Neuronal stem cell (in vitro differentiated cells): ENCODE data around the gene FAM83F.

Experiments used
- DNase-seq: peaks from one replicate; pipeline ENCODE4 v3.0.0-alpha.2; 2013; ENCODE audit warnings: low spot score
- H2AFZ ChIP-seq: one replicate; pipeline ENCODE4 v1.6.1; 2013; ENCODE audit warnings: mild to moderate bottlenecking, low read length, inconsistent platforms
- H2AK5ac ChIP-seq: 2 replicates; pipeline ENCODE4 v1.6.1; 2013; ENCODE audit warnings: low read depth, mild to moderate bottlenecking, inconsistent platforms, low read length, moderate library complexity, mixed read lengths
- H2BK120ac ChIP-seq: 2 replicates; pipeline ENCODE4 v1.6.1; 2013; ENCODE audit warnings: low read depth, mild to moderate bottlenecking, inconsistent platforms, low read length, moderate library complexity, mixed read lengths
- H2BK12ac ChIP-seq: one replicate; pipeline ENCODE4 v1.6.1; 2013; ENCODE audit warnings: low read length, inconsistent platforms
- H2BK15ac ChIP-seq: 2 replicates; pipeline ENCODE4 v1.6.1; 2013; ENCODE audit warnings: mild to moderate bottlenecking, low read length, inconsistent platforms, mixed read lengths
- H2BK5ac ChIP-seq: one replicate; pipeline ENCODE4 v1.6.1; 2013; ENCODE audit warnings: inconsistent platforms, mild to moderate bottlenecking, low read length, moderate library complexity
- H3K14ac ChIP-seq: one replicate; pipeline ENCODE4 v1.6.1; 2013; ENCODE audit warnings: low read length, inconsistent platforms
- H3K18ac ChIP-seq: 2 replicates; pipeline ENCODE4 v1.6.1; 2013; ENCODE audit warnings: low read length, inconsistent platforms
- H3K23ac ChIP-seq: 2 replicates; pipeline ENCODE4 v1.6.1; 2013; ENCODE audit warnings: low read depth, mild to moderate bottlenecking, mixed read lengths, low read length, inconsistent platforms; ENCODE audit not compliant: poor library complexity
- H3K27ac ChIP-seq: replicated peaks from 3 replicates; pipeline ENCODE4 v1.5.1; 2013; ENCODE audit warnings: low read length, inconsistent platforms
- H3K27me3 ChIP-seq, 3 experiments: 2 replicates each; pipeline ENCODE4 v1.6.1; 2013; ENCODE audit warnings: low read length in 3 of 3, mild to moderate bottlenecking in 2 of 3, inconsistent platforms in 1 of 3, low read depth in 1 of 3, mixed read lengths in 1 of 3, moderate library complexity in 1 of 3; ENCODE audit not compliant: control insufficient read depth in 3 of 3, insufficient read depth in 3 of 3
- H3K36me3 ChIP-seq, 2 donors: replicated peaks in 1 of 2; 2 replicates each; pipeline ENCODE4 v1.6.1; 2013; ENCODE audit warnings: low read length in 2 of 2; ENCODE audit not compliant: control insufficient read depth in 2 of 2, insufficient read depth in 2 of 2
- H3K4ac ChIP-seq: 2 replicates; pipeline ENCODE4 v1.6.1; 2013; ENCODE audit warnings: inconsistent platforms, mild to moderate bottlenecking, low read length, moderate library complexity
- H3K4me1 ChIP-seq, 2 donors: 1 replicate in 1 of 2; 2 replicates in 1 of 2; pipeline ENCODE4 v1.6.1; 2013; ENCODE audit warnings: low read length in 2 of 2, low read depth in 1 of 2; ENCODE audit not compliant: control insufficient read depth in 2 of 2, insufficient read depth in 1 of 2
- H3K4me2 ChIP-seq: one replicate; pipeline ENCODE4 v1.6.1; 2013; ENCODE audit warnings: mild to moderate bottlenecking, low read length, inconsistent platforms; ENCODE audit not compliant: insufficient read depth, poor library complexity, severe bottlenecking
- H3K4me3 ChIP-seq, 2 donors: 2 replicates each; pipeline ENCODE4 v1.5.1; 2013; ENCODE audit warnings: low read length in 2 of 2, mild to moderate bottlenecking in 2 of 2, inconsistent platforms in 1 of 2, moderate library complexity in 1 of 2
- H3K79me1 ChIP-seq: one replicate; pipeline ENCODE4 v1.6.1; 2013; ENCODE audit warnings: low read depth, mild to moderate bottlenecking, inconsistent platforms, low read length, moderate library complexity
- H3K9ac ChIP-seq: one replicate; pipeline ENCODE4 v1.6.1; 2013; ENCODE audit warnings: mild to moderate bottlenecking, low read depth, low read length, inconsistent platforms; ENCODE audit not compliant: poor library complexity
- H3K9me3 ChIP-seq, 2 donors: replicated peaks in 1 of 2; 2 replicates each; pipeline versions ENCODE3 to v1.6.1; 2013; ENCODE audit warnings: low read length in 2 of 2, mild to moderate bottlenecking in 2 of 2, inconsistent platforms in 1 of 2, low read depth in 1 of 2, mixed read lengths in 1 of 2, moderate library complexity in 1 of 2; ENCODE audit not compliant: control insufficient read depth in 2 of 2, insufficient read depth in 1 of 2
- H4K8ac ChIP-seq: one replicate; pipeline ENCODE4 v1.6.1; 2013; ENCODE audit warnings: low read depth, mild to moderate bottlenecking, inconsistent platforms, low read length, moderate library complexity
- H4K91ac ChIP-seq: one replicate; pipeline ENCODE4 v1.6.1; 2013; ENCODE audit warnings: low read length, low read depth, mild to moderate bottlenecking, inconsistent platforms; ENCODE audit not compliant: poor library complexity
- WGBS, 2 donors: extraction: QIAGEN DNeasy Blood & Tissue Kit; methylation state at CpG; one replicate each; pipeline ENCODE4 v1.1.7; 2013; ENCODE audit warnings: missing lambda C conversion rate in 2 of 2, mixed read lengths in 1 of 2; ENCODE audit not compliant: insufficient read length in 2 of 2, insufficient replicate concordance in 1 of 2; ENCODE audit errors: extremely low coverage in 2 of 2; 5-methylcytosine and 5-hydroxymethylcytosine counted together

Gene FAM83F

DNA sequence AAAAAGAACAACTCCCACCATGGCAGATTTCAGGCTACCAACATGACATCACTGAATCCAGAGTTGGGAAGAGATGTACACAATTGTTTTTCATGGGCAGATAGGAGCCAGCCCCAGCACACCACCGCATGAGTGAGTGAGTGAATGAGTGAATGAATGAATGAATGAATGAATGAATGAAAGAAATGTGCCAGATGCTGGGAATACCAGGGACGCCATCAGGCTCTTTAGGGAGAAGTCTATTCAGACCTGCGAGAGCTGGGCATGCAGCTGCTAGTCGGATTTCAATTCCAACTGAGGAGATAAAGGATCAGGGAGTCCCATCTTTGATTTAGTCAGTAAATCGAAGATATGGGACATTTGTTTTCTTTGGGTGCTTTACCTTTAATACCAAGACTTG is 15.3 kb upstream of the FAM83F start:
- Histone ChIP-seq H2AFZ (no peak overlapping the region), H2BK120ac (no peak overlapping the region), H4K8ac (no peak overlapping the region), H2AK5ac (no peak overlapping the region), H3K4me3 (no peak overlapping the region), H3K23ac (no peak overlapping the region), H3K9me3 (no peaks in the 10 kb centered on the region), H4K91ac (no peak overlapping the region), H2BK12ac (no peak overlapping the region), H3K4me2 (no peak overlapping the region), H2BK5ac (no peak overlapping the region), H3K27ac (no peak overlapping the region), H2BK15ac (no peak overlapping the region), H3K4me1 (peaks cover 0 to 2% of the 10 kb centered on the region in 2 donors), H3K4ac (no peak overlapping the region), H3K36me3 (no peaks in the 10 kb centered on the region), H3K79me1 (no peaks in the 10 kb centered on the region), H3K18ac (no peak overlapping the region), H3K9ac (no peak overlapping the region), H3K14ac (no peak overlapping the region), H3K27me3 (peaks cover 0 to 5% (median 0%) of the 10 kb centered on the region in 3 experiments)
- no CpG with 5 or more reads among the region's 5 CpGs for WGBS, 2 donors
- DNase-seq: no peak

DNA sequence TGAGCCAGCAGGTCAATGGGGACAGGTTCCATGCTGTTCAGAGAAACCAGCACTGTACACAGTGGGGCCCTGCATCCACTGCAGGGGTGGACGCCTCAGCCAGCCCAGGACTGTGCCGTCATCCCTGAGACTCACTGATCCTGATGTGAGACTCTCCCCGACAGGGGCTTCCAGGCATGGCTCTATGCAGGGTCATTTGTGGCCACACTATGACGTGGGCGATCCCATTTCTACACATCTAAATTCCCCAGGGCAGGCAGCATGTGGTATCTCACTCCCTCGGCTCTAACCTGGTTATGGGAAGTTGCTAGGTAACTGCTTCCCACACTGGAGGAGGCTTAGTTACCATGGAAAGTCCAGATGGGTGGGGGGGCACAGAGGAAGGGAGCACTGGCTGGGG is 14.2 kb upstream of the FAM83F start:
- Histone ChIP-seq H3K9ac (no peak overlapping the region), H2BK12ac (no peak overlapping the region), H3K18ac (no peak overlapping the region), H3K4me2 (no peak overlapping the region), H3K27ac (no peak overlapping the region), H3K23ac (no peak overlapping the region), H3K27me3 (peaks cover 0 to 8% (median 0%) of the 10 kb centered on the region in 3 experiments), H3K79me1 (no peaks in the 10 kb centered on the region), H2BK5ac (no peak overlapping the region), H2BK120ac (no peak overlapping the region), H3K36me3 (no peaks in the 10 kb centered on the region), H3K14ac (no peak overlapping the region), H3K4me1 (peaks cover 0 to 2% of the 10 kb centered on the region in 2 donors), H4K8ac (no peak overlapping the region), H2AFZ (no peak overlapping the region), H2AK5ac (no peak overlapping the region), H4K91ac (no peak overlapping the region), H3K4ac (no peak overlapping the region), H2BK15ac (no peak overlapping the region), H3K4me3 (no peak overlapping the region), H3K9me3 (no peaks in the 10 kb centered on the region)
- no peak for DNase-seq
- WGBS, 2 donors: no CpG with 5 or more reads among the region's 6 CpGs

DNA sequence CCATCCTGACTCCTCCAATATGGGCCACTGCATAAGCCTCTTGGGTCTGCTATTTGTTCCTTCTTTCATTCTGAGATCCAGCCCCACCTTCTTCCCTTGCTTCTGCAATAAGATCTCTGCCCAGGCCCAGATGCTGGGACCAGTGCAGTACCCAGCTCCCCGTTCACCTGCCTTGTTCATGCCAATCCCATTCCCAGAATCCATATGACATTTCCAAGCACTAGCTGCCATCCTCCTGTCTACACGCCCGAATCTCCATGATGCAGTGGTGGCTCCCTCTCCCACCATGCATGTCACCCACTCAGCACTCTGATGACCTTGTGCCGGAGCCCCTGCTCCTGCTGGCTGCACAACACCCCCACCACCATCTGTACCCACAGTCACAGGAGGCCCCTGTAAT is 11.4 kb upstream of the FAM83F start:
- H2BK12ac ChIP-seq: no peak overlapping the region
- no peak overlapping the region for H2BK15ac ChIP-seq
- H3K9me3 ChIP-seq: no peaks in the 10 kb centered on the region
- H3K4me3 ChIP-seq: no peak overlapping the region
- no peaks in the 10 kb centered on the region for H3K4me1 ChIP-seq
- no peak overlapping the region for H4K8ac ChIP-seq
- no peaks in the 10 kb centered on the region for H3K79me1 ChIP-seq
- no peaks in the 10 kb centered on the region for H3K36me3 ChIP-seq
- no peak overlapping the region for H3K27ac ChIP-seq
- H3K9ac ChIP-seq: no peak overlapping the region
- no peak overlapping the region for H3K14ac ChIP-seq
- WGBS, 2 donors: no CpG with 5 or more reads among the region's 4 CpGs
- peaks cover 0 to 16% (median 0%) of the 10 kb centered on the region in 3 experiments for H3K27me3 ChIP-seq
- H2BK5ac ChIP-seq: peak overlapping the region; percentile 75
- peak overlapping the region; percentile 66 for H2AK5ac ChIP-seq
- no peak for DNase-seq
- H3K18ac ChIP-seq: peak overlapping the region; percentile 23
- no peak overlapping the region for H3K23ac ChIP-seq
- H4K91ac ChIP-seq: no peak overlapping the region
- no peak overlapping the region for H3K4me2 ChIP-seq
- H3K4ac ChIP-seq: no peak overlapping the region
- H2AFZ ChIP-seq: no peak overlapping the region
- no peak overlapping the region for H2BK120ac ChIP-seq

DNA sequence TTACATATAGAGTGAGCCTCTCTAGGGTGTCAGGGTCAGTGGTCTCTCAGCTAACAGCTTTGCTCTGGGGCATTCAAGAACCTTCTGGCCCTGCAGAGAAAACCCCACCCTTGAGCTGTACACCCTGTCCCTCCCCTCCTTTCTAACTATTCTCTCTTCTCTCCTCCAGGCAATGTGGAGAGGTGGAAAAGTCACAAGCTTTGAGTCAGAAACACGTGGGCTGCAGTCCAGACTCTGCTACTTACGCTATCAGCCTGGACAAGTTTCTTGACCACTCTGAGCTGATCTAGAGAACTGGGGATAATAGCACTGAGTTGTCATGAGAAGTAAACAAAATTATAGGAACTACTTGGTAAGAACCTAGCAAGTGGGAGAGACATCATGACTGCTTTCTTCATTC is 10.7 kb upstream of the FAM83F start:
- H2BK5ac ChIP-seq: no peak overlapping the region
- H3K9ac ChIP-seq: no peak overlapping the region
- H2BK15ac ChIP-seq: no peak overlapping the region
- H3K27ac ChIP-seq: no peak overlapping the region
- H3K14ac ChIP-seq: no peak overlapping the region
- peaks cover 0 to 22% (median 0%) of the 10 kb centered on the region in 3 experiments for H3K27me3 ChIP-seq
- no peak overlapping the region for H3K4me3 ChIP-seq
- H4K91ac ChIP-seq: no peak overlapping the region
- WGBS, 2 donors: no CpG with 5 or more reads among the region's 2 CpGs
- H4K8ac ChIP-seq: no peak overlapping the region
- no peak overlapping the region for H3K23ac ChIP-seq
- H3K79me1 ChIP-seq: no peaks in the 10 kb centered on the region
- H3K4ac ChIP-seq: no peak overlapping the region
- no peak overlapping the region for H2BK12ac ChIP-seq
- no peaks in the 10 kb centered on the region for H3K4me1 ChIP-seq
- H3K9me3 ChIP-seq: no peaks in the 10 kb centered on the region
- H2AK5ac ChIP-seq: no peak overlapping the region
- no peaks in the 10 kb centered on the region for H3K36me3 ChIP-seq
- H2AFZ ChIP-seq: no peak overlapping the region
- DNase-seq: no peak
- no peak overlapping the region for H2BK120ac ChIP-seq
- H3K18ac ChIP-seq: no peak overlapping the region
- H3K4me2 ChIP-seq: no peak overlapping the region
